ENCODE measurements around the gene MAMSTR. TPM values are rescaled to one million over a fixed set of nuclear protein-coding genes. Genes with fewer than 3 reads are reported as not detected.

Gene MAMSTR
- total and polyA plus RNA-seq, 10 of the 15 experiments (the other 5 are each of a cell fraction or from before 2014, with no cell fraction given), result 0.04 to 0.73 (median 0.31) TPM; not detected in 1

- peak overlapping the region; percentile 94 for H3K4me2 ChIP-seq (ENCODE audit: control insufficient read depth, insufficient read depth)
- peak; percentile 98 for ATAC-seq
- WGBS (ENCODE audit: insufficient coverage, insufficient replicate concordance, low lambda C conversion rate, missing lambda C conversion rate), result under 1% methylated on average over 64 of the region's 67 CpGs
- H3K4me1 ChIP-seq (ENCODE audit: control insufficient read depth, insufficient read depth, low read length), result peaks cover 16% of the 10 kb centered on the region
- peak overlapping the region; percentile 71; the same call in 1 of the 2 replicates for H3K27ac ChIP-seq (ENCODE audit: control insufficient read depth, insufficient read depth)
- peak overlapping the region; percentile 87 for H3K9ac ChIP-seq (ENCODE audit: control insufficient read depth, insufficient read depth, low read length)
- no peaks in the 10 kb centered on the region for H3K79me2 ChIP-seq (ENCODE audit: control insufficient read depth, insufficient read depth, low read length)
- H3K27me3 ChIP-seq (replicated peaks in 1 of 2; ENCODE audit: control insufficient read depth in 2 of 2, insufficient read depth in 2 of 2, low read length in 1 of 2), result no peaks in the 10 kb centered on the region
- H3K4me3 ChIP-seq, result peak overlapping the region; percentile 95
- no peaks in the 10 kb centered on the region; the same call in 2 of the 3 replicates for H3K9me3 ChIP-seq (replicated peaks; ENCODE audit: control insufficient read depth, insufficient read depth, low read length)
- no TSS peak for BruUV-seq (replicated peaks)
- SMC1A ChIA-PET (ENCODE audit: uncharacterized antibody, unreplicated experiment), result interaction anchor here (0.6 to 1.1 kb wide), 3 partner anchors 63 to 788 kb away, joined by 3 to 5 read pairs (median 3); partner anchors contain the start of gene CA11
- RAD21 ChIA-PET (ENCODE audit: unreplicated experiment), result interaction anchor here (0.6 to 1.4 kb wide), 4 partner anchors 10 to 403 kb away, joined by 3 to 4 read pairs (median 4); partner anchors contain the start of gene CA11
- DNase-seq (ENCODE audit: low read depth, low spot score), result peak; percentile 97
- H4K20me1 ChIP-seq (ENCODE audit: control insufficient read depth, insufficient read depth), result no peaks in the 10 kb centered on the region
- intact Hi-C loops (cut with micrococcal nuclease; ENCODE audit: unreplicated experiment) (no loop called here), in situ Hi-C loops (cut with MboI) (no loop called here)
- peak overlapping the region; percentile 94 for H2AFZ ChIP-seq (ENCODE audit: control insufficient read depth, low read depth, low read length)
- CTCF ChIA-PET, result no interaction called here
- POLR2A ChIA-PET, result interaction anchor here (0.5 to 3.0 kb wide), 5 partner anchors 11 to 739 kb away, joined by 3 to 7 read pairs (median 4); partner anchors contain the start of gene ALDH16A1
- FAIRE-seq, result peak; percentile 99
- no peaks in the 10 kb centered on the region for H3K36me3 ChIP-seq (ENCODE audit: control insufficient read depth in 2 of 2, insufficient read depth in 2 of 2, low read length in 1 of 2)
- TF ChIP-seq CREB1 (IDR thresholded peaks at IDR 0.05; ENCODE audit: low read depth), result peak; percentile 70; the same call in 1 of the 2 replicates
- TF ChIP-seq KLF5 (IDR thresholded peaks at IDR 0.05; ENCODE audit: partially characterized antibody), result no peak
- 0 out of 2 replicates have a peak, but pooled peaks have one; percentile 34 for TF ChIP-seq RB1 (IDR thresholded peaks at IDR 0.05; ENCODE audit: borderline replicate concordance)
- no peak for TF ChIP-seq NR2C2 (IDR thresholded peaks at IDR 0.05; ENCODE audit: borderline replicate concordance, control insufficient read depth, insufficient read length, low read depth)
- peak; percentile 89 for TF ChIP-seq NFXL1 (IDR thresholded peaks at IDR 0.05; ENCODE audit: borderline replicate concordance)
- no peak for TF ChIP-seq EP300 (IDR thresholded peaks at IDR 0.05; ENCODE audit: borderline replicate concordance in 1 of 2, control insufficient read depth in 1 of 2, low read depth in 2 of 2, low read length in 2 of 2)
- TF ChIP-seq ATF7 (IDR thresholded peaks at IDR 0.05; ENCODE audit: low read depth), result 0 out of 2 replicates have a peak, but pooled peaks have one; percentile 9
- TF ChIP-seq USF1 (IDR thresholded peaks at IDR 0.05; ENCODE audit: borderline replicate concordance, extremely low read length, insufficient read depth, low read depth, low read length), result no peak
- no peak for TF ChIP-seq FOXM1 (IDR thresholded peaks at IDR 0.05; ENCODE audit: low read depth, low read length)
- TF ChIP-seq TBL1XR1 (IDR thresholded peaks at IDR 0.05; ENCODE audit: low read depth, low read length), result peak; percentile 3; the same call in 1 of the 2 replicates
- TF ChIP-seq CTCF (IDR thresholded peaks at IDR 0.05 in 2 of 3, conservative IDR thresholded peaks at IDR 0.05 in 1 of 3; ENCODE audit: control insufficient read depth in 2 of 3, extremely low read depth in 1 of 3, insufficient read depth in 1 of 3, low read depth in 3 of 3, low read length in 3 of 3), result no peak; a peak in 1 of 6 replicates
- no peak for TF ChIP-seq MYB (IDR thresholded peaks at IDR 0.05; ENCODE audit: borderline replicate concordance, low read depth, low read length)
- no peak for TF ChIP-seq ZBTB33 (IDR thresholded peaks at IDR 0.05)
- TF ChIP-seq RAD51 (IDR thresholded peaks at IDR 0.05), result no peak
- no peak for TF ChIP-seq TCF3 (IDR thresholded peaks at IDR 0.05; ENCODE audit: borderline replicate concordance, insufficient read depth, low read depth, low read length)
- TF ChIP-seq EED (IDR thresholded peaks at IDR 0.05; ENCODE audit: low read depth), result 0 out of 2 replicates have a peak, but pooled peaks have one; percentile 18
- TF ChIP-seq EGR1 (IDR thresholded peaks at IDR 0.05; ENCODE audit: borderline replicate concordance in 1 of 2, low read depth in 2 of 2, low read length in 2 of 2), result 0 out of 3 replicates have a peak, but pooled peaks of 1 of the 2 experiments have one; percentile 6
Measured at GRCh38 chr19:48713864-48714755, 5.4 kb downstream of the MAMSTR start.
